ENCODE results near the gene GJD3.
"Not testable (repeated sequence)": the region's sequence is repeated elsewhere in the genome, so short reads cannot be mapped to it uniquely, and the experiment has no call there.

Gene GJD3, protein sequence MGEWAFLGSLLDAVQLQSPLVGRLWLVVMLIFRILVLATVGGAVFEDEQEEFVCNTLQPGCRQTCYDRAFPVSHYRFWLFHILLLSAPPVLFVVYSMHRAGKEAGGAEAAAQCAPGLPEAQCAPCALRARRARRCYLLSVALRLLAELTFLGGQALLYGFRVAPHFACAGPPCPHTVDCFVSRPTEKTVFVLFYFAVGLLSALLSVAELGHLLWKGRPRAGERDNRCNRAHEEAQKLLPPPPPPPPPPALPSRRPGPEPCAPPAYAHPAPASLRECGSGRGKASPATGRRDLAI

DNA sequence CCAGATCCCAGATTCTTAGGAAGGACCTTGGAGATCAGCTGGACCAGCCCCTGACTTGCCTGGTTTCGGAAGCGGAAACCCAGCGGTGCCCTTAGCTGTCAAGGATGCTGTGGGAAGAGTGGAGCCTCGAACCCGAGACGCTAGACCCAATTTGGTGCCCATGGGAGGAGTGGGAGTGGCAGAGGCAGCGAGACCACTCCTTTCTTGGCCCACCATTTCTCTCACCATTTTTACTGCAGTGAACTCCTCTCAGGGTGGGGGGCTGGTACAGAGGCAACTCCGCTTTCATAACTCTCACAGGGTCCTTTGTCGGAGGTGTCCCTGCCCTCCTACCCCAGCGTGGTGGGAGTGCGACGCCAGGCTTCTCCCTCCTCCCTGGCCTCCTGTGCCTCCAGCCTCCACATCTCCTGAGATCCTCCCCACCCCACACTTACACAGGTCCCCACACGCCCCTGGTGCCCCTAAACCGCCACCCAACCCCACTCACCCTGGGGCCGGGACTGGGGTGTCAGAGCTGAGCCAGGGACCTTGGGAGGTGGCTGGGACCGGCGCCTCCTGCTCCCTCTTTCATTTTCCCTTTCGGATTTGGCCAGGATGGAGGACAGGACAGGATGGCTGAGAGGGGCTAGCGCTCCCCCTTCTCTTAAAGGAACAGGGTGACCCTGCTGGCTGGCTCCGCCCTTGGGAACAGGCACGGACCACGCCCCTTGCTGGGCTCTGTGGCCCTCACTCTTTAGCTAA, at the start of gene GJD3:
Gene GJD3 (minus strand): TSS at position 617 of the 741 bp plus-strand sequence. CDS start 922 bp downstream, outside the sequence.
- no peak for DNase-seq (ENCODE audit: low read depth)

DNA sequence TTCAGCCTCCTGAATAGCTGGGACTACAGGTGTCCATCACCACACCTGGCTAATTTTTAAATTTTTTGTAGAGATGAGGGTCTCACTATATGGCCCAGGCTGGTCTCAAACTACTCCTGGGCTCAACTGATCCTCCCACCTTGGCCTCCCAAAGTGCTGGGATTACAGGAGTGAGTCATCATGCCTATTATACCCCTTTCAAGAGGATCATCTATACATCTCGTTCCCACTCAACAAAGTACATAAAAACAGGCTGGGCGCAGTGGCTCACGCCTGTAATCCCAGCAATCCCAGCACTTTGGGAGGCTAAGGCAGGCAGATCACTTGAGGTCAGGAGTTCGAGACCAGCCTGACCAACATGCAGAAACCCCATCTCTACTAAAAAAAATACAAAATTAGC, 49.8 kb upstream of the GJD3 start:
- not testable (repeated sequence) for DNase-seq (ENCODE audit: low read depth)

DNA sequence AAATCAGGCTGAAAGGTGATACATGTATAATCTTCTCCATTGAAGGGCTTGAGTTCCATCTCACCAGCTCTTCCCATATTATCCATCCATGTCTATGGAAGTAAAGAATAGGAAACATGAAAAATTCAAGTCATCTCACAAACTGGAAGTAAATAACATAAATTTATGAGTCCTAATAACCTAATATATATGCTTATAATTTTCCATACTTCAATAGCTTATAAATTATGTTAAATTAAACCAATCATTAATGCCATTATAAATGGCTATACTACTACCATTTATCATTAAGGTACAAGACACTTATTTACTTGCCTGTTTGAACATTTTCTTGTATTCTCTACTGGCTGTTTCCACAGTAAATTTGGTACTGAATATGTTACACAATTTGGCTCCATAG, 48.3 kb upstream of the GJD3 start:
- no peak for DNase-seq (ENCODE audit: low read depth)

DNA sequence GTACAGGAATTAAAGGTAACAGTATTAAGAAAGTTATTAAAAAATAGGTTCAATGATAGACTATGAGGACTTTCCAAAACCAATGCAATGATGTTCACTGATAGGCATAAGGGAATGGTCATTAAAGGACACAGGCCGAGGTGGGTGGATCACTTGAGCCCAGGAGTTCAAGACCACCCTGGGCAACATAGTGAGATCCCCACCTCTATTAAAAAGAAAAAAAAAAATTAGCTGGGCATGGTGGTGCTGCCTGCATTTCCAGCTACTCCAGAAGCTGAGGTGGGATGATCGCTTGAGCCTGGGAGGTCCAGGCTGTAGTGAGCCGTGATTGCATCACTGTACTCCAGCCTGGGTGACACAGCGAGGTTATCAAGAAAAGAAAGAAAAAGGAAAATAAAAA, 47.3 kb upstream of the GJD3 start:
- DNase-seq (ENCODE audit: low read depth), result no peak

DNA sequence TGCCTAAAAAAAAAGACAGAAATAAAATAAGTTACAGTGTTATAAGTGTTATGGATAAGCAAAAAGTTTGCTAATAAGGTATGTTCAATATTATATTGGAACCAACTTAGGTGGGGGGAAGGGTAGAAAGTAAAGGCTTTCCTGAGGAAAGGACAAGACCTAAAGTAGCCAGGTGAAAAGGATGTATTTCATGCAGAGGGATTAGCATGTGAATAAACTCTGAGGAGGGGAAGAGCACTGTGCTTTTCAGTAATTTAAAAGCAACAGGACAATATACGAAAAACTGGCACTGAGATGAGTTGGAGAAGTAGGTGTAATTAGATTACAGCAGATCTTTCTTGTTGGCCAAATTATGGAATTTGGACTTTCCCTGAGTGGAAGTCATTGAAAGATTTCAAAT, 45.5 kb upstream of the GJD3 start:
- DNase-seq (ENCODE audit: low read depth), result no peak

DNA sequence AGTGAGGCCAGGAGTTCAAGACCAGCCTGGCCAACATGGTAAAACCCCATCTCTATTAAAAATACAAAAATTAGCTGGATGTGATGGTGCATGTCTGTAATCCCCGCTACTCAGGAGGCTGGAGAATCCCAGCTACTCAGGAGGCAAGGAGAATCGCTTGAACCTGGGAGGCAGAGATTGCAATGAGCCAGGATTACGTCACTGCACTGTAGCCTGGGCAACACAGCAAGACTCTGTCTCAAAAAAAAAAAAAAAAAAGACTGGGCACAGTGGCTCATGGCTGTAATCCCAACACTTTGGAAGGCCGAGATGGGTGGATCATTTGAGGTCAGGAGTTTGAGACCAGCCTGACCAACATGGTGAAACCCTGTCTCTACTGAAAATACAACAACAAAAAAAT, 45.0 kb upstream of the GJD3 start:
- DNase-seq (ENCODE audit: low read depth), result not testable (repeated sequence)

DNA sequence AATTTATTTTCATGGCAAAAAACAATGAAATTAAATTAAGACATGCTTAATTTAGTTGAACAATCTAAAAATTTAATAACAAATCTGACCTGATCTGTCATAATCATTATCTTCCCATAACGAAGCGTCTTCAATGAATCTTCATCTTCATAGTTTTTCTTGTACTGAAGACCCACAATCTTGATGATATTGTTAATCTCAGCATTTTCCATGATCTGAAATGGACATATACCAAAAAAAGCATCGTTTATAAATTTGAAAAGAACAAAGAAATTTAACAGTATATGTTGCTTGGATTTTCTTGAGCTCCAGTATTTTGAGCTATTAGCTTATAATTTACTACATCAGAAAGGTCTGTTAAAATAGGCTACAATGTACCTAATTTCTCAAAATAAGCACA, 42.9 kb upstream of the GJD3 start:
- no peak for DNase-seq (ENCODE audit: low read depth)

DNA sequence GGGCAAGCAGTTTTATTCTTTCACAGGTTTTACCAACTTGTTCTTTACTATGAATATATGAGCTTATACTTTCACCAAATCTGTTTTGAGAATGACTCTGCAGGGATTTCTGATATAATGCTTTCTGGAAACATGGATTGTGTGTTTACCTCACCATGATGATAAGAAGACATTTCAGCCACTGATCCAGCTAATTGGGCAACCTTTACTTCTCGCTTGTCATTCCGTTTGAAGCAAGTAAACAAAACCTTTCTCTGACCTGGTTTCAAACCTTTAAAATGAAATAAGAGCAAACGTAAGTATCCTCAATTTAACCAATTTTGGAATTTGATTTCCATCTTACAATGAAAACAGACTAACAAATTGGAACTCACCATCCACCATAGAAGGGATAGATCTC, 39.5 kb upstream of the GJD3 start:
- DNase-seq (ENCODE audit: low read depth), result no peak

DNA sequence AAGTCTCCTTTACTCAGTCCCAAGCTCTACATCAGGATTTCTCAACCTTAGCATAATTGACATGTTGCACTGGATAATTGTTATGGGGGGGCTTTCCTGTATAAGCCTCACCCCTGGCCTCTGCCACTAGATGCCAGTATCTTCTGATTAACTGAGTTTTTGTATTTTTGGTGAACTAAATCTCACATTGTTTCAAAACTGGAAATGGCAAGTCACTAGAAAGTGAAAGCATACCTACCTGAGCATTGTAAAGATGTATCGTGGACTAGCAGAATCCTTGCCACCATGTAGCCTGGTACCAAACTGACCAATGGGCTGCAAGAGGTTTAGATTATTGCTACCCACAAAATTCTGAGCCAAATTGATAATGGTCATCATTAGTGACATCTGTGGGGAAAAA, 38.1 kb upstream of the GJD3 start:
- no peak for DNase-seq (ENCODE audit: low read depth)

DNA sequence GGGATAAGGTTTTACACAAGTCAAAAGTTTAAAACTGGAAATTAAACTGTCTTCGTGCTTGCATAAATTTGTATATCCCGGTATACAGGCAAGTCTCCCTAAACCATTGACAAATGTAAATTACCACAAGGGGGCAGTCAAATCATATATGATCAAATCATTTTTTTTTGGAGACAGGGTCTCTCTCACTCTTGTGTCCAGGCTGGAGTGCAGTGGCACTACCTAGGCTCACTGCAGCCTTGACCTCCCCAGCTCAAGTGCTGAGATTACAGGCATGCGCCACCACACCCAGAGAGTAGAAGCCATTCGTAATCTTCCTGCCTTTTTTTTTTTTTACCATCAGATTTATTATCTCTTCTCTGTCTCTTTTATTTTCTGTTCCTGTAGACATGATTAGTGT, 34.6 kb upstream of the GJD3 start:
- DNase-seq (ENCODE audit: low read depth), result no peak

DNA sequence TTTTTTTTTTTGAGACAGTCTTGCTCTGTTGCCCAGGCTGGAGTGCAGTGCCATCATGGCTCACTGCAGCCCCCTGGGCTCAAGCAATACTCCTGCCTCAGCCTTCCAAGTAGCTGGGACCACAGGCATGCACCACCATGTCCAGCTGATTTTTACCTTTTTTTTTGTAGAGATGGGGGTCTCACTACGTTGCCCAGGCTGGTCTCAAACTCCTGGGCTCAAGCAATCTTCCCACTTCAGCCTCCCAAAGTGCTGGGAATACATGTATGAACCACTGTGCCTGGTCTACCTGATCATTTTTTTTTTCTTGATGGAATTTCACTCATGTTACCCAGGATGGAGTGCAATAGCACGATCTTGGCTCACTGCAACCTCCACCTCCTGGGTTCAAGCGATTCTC, 22.0 kb upstream of the GJD3 start:
- not testable (repeated sequence) for DNase-seq (ENCODE audit: low read depth)

DNA sequence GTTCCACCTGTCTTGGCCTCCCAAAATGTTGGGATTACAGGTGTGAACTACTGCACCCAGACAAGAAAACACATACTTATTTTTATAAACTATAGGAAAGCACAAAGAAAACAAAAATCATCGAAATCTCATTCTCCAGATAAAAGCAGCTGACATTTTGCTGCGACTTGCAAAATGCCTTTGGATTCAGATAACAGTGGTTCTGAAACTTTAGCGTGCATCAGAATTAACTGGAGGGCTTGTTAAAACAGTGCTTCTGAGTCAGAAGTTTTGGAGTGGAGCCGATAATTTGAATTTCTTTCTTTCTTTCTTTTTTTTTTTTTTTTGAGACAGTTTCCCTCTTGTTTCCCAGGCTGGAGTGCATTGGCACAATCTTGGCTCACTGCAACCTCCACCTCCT, 17.7 kb upstream of the GJD3 start:
- no peak for DNase-seq (ENCODE audit: low read depth)

DNA sequence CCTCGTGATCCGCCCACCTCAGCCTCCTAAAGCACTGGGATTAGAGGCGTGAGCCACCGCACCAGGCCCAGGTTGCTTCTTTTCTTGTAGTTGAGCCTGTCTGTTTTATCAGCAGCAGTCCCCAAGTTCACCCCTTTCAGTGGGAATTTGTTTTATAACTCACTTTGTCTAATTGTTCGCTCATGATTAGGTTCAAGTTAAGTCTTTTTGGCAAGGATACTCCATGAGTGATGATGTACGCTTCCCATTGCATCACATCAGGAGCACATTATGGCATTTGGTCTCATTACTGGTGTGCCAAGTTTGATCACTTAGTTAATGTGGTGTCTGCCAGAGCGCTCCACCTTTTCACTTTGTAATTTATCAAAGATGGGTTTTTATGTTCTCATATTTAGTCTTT, 14.4 kb upstream of the GJD3 start:
- no peak for DNase-seq (ENCODE audit: low read depth)

DNA sequence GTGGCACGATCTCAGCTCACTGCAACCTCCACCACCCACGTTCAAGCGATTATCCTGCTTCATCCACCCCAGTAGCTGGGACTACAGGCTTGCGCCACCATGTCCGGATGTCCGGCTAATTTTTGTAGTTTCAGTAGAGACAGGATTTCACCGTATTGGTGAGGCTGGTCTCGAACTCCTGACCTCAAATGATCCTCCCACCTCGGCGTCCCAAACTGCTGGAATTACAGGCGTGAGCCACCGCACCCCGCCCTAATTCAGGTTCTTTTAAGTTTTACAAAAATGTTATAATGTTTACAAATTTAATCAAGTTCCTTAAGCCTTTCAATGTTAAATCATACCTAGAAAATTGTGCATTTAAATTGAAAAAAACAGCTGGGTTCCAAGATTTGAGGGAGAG, 13.3 kb upstream of the GJD3 start:
- no peak for DNase-seq (ENCODE audit: low read depth)

DNA sequence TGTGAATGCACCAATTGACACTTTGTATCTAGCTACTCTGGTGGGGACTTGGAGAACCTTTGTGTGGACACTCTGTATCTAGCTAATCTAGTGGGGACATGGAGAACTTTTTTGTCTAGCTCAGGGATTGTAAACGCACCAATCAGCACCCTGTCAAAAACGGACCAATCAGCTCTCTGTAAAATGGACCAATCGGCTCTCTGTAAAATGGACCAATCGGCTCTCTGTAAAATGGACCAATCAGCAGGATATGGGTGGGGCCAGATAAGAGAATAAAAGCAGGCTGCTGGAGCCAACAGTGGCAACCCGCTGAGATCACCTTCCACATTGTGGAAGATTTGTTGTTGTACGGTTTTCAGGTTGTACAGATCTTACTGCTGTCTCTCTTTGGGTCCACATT, 12.0 kb upstream of the GJD3 start:
- not testable (repeated sequence) for DNase-seq (ENCODE audit: low read depth)

DNA sequence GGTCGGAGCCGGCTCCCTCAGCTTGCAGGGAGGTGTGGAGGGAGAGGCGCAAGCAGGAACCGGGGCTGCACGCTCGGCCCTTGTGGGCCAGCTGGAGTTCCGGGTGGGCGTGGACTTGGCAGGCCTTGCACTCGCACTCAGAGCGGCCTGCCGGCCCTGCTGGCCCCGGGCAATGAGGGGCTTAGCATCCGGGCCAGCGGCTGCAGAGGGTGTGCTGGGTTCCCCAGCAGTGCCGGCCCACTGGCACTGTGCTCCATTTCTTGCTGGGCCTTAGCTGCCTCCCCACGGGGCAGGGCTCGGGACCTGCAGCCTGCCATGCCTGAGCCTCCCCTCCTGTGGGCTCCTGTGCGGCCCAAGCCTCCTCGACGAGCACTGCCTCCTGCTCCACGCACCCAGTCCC, 11.2 kb upstream of the GJD3 start:
- not testable (repeated sequence) for DNase-seq (ENCODE audit: low read depth)

DNA sequence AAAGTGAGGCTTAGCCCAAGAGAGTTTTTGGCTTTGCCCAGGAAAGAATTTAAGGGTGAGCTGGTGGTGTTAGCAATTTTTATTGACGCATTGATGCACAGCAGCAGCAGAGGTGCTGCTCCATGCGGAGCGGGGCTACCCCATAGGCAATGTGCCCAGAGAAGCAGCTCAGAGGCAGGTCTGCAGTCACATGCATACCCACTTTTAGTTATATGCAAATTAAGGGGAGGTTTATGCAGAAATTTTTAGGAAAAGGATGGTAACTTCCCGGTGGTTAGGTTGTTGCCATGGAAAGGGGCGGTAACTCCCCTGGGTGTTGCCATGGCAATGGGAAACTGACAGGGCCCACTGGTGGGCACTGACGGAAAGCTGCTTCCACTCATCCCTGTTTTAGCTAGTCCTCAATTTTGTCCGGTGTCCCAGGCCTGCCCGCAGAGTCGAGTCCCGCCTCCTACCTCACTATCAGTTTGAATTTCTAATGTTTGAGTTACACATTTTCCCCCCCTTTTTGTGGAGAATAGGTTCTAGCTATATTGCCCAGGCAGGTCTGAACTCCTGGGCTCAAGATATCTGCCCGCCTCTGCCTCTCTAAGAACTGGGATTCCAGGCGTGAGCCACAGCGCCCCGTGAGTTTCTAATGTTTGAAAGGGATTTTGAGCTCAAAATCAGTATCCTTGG, 10.4 kb upstream of the GJD3 start:
- no peak for DNase-seq (ENCODE audit: low read depth)

DNA sequence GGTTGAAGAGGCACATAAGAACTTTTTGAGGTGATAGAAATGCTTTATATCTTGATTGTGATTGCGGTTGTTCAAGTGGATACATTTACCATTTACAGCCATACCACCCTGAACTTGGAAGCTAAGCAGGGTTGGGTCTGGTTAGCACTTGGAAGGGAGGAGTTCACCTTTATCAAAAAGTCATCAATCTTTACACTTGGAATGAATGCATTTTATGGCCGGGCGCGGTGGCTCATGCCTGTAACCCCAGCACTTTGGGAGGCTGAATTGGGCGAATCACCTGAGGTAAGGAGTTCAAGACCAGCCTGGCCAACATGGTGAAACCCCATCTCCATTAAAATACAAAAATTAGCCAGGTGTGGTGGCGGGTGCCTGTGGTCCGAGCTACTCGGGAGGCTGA, 9.5 kb upstream of the GJD3 start:
- no peak for DNase-seq (ENCODE audit: low read depth)

DNA sequence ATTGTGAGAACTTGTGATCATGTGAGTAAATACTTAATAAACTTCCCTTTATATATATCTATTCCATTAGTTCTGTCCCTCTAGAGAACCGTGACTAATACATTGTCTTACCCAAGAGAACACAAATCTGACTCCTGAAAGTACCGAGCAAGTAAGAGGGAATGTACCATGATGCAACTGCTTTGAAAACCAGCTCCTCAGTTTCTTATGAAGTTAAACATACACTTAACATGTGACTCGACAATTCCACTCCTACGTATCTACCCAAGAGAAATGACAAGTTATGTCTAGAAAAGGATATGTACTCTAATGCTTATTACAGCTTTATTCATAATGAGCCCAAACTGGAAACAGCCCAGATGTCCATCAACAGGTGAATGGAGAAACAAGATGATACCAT, 8.8 kb upstream of the GJD3 start:
- DNase-seq (ENCODE audit: low read depth), result no peak

DNA sequence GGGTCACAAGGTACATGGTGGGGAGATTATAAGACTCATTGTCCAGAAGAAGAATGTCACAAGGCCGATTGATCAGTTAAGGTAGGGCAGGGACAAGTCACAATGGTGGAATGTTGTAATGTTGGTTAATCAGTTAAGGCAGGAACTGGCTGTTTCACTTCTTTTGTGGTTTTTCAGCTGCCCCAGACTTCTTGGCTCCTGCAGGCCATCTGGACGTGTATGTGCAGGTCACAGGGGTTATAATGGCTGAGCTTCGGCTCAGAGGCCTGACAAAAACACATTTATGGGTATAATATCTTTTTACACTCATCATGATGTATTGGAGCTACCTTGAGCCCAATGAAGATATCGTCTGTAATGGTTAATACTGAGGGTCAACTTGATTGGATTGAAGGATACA, 8.1 kb upstream of the GJD3 start:
- DNase-seq (ENCODE audit: low read depth), result not testable (repeated sequence)

DNA sequence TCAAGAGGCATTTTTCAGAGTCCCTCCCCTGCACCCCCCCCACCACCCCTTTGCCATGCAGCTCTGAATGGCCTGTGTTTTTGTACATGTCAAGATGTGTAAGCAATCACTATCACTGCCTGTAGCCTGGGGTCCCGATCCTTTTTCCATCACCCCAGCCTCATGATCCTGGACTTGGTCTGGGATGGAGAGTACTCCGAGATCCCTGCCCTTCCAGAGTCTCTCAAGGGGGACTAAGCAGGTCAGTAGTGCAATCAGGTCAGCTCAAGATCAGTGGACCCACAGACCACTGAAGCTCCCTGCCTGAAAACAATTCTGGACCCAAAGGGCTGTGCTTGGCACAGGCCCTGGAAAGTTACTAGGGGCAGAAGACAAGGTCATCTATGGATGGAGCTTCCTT, 7.5 kb upstream of the GJD3 start:
- DNase-seq (ENCODE audit: low read depth), result no peak

DNA sequence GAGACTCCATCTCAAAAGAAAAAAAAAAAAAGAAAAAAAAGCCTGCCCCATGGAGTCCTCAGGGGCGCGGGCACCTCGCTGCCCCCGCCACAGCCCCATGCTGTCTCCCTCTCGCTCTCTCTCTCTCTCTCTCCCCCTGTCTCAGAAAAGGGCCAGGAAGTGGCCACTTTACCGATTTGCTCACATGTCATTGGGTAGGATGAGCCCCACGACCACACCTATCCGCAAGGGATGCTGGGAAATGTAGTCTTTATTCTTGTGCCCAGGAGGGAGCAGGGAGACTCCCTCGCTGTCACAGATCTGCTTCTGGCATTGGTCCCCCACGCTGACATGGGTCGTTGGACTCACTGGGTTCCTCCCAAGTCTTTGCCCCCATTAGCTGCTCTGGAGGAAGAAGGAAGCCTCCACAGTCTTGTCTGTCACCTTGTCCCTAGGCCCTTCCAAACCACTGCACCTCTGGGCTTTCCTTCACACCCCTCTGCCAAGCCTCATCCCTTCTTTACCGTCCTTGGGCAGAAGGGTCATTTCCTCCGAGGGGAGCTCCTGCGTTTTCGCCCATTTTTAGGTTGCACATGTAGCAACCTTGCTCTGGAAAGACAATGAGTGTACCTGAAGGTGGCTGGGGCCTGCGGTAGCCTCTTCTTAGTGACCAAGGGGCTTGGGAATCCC, 6.9 kb upstream of the GJD3 start:
- DNase-seq (ENCODE audit: low read depth), result no peak

DNA sequence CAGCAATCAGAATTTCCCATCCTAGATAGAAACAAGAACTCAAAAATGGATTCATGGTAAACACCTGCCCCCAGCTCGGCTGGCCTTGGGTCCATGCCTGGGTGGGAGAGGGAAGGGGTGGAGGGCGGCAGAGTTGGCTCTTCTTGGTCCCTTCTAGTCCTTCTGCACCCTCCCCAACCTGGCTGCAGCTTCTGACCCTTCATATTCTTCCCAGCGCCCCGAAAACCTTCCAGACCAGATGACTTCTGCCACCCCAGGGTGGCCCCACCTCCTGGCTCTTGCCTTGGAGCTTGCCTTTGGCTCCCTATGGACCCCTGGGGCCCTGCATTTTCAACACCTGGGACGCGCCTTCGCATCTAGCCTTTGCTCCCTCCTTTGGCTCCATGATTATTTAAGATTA, 5.4 kb upstream of the GJD3 start:
- DNase-seq (ENCODE audit: low read depth), result no peak
